Muscle of arm (tissue), 12 donors: ENCODE results near the gene CHRM5. TPM values are rescaled to one million over a fixed set of nuclear protein-coding genes. Genes with fewer than 3 reads are reported as not detected.
"Not testable (repeated sequence)": the region's sequence is repeated elsewhere in the genome, so short reads cannot be mapped to it uniquely, and the experiment has no call there.

Experiments used
- DNase-seq: peaks from one replicate; pipeline ENCODE4 v3.0.0-alpha.2; 2013
- polyA plus RNA-seq, 12 donors: library from polyadenylated mRNA; unstranded; fragments of 120-200 nt; gene quantifications; one replicate each; pipeline ENCODE4 v1.2.1, GENCODE V29; 2013; ENCODE audit not compliant: insufficient read length in 12 of 12

The CHRM5 gene
- polyA plus RNA-seq, 12 donors: 0.04 to 0.17 (median 0.08) TPM; not detected in 4

- DNase-seq: no peak
Observed at GRCh38 chr15:33985751-33986150, 17.5 kb downstream of the CHRM5 start.

GRCh38 chr15:33987444-33987843 lies 19.1 kb downstream of the CHRM5 start:
- DNase-seq: no peak

- no peak for DNase-seq
Observed at GRCh38 chr15:33988384-33988783, 20.1 kb downstream of the CHRM5 start.

- no peak for DNase-seq
Observed at GRCh38 chr15:33994005-33994615, 25.8 kb downstream of the CHRM5 start.

GRCh38 chr15:33995666-33996065 lies 27.4 kb downstream of the CHRM5 start:
- DNase-seq: not testable (repeated sequence)

- DNase-seq: no peak
Observed at GRCh38 chr15:34001536-34001935, 33.2 kb downstream of the CHRM5 start.

- no peak for DNase-seq
Observed at GRCh38 chr15:34006381-34006780, 38.1 kb downstream of the CHRM5 start.

- no peak for DNase-seq
Observed at GRCh38 chr15:34009656-34010055, 41.4 kb downstream of the CHRM5 start.

GRCh38 chr15:34010921-34011320 lies 42.6 kb downstream of the CHRM5 start:
- no peak for DNase-seq

- peak; percentile 22 for DNase-seq
Observed at GRCh38 chr15:34011481-34011880, 43.2 kb downstream of the CHRM5 start.

GRCh38 chr15:34012461-34013028 lies 44.2 kb downstream of the CHRM5 start:
- no peak for DNase-seq

GRCh38 chr15:34013746-34014145 lies 45.4 kb downstream of the CHRM5 start:
- no peak for DNase-seq

- DNase-seq: no peak
Observed at GRCh38 chr15:34014556-34014955, 46.3 kb downstream of the CHRM5 start.

- DNase-seq: no peak
Observed at GRCh38 chr15:34018021-34018645, 49.8 kb downstream of the CHRM5 start.

- not testable (repeated sequence) for DNase-seq
Observed at GRCh38 chr15:34018738-34019137, 50.4 kb downstream of the CHRM5 start.

- no peak for DNase-seq
Observed at GRCh38 chr15:34019369-34019990, 51.2 kb downstream of the CHRM5 start.

GRCh38 chr15:34023907-34024306 lies 55.6 kb downstream of the CHRM5 start:
- DNase-seq: no peak

GRCh38 chr15:34025252-34025651 lies 57.0 kb downstream of the CHRM5 start:
- no peak for DNase-seq

GRCh38 chr15:34027606-34028005 lies 59.3 kb downstream of the CHRM5 start:
- no peak for DNase-seq

- no peak for DNase-seq
Observed at GRCh38 chr15:34031987-34032760, 63.9 kb downstream of the CHRM5 start.

- peak; percentile 71 for DNase-seq
Observed at GRCh38 chr15:34038023-34038870, 70.0 kb downstream of the CHRM5 start.
